Large intestine (tissue), 3 donors: Measurements from ENCODE around the gene FERMT3. TPM values are rescaled to one million over a fixed set of nuclear protein-coding genes. Genes with fewer than 3 reads are reported as not detected.

Experiments
- DNase-seq, 2 donors: peaks; one replicate each; pipeline versions ENCODE4 v3.0.0 to v3.0.0-alpha.2; 2013
- H3K27ac ChIP-seq: one replicate; pipeline ENCODE4 v1.5.1; 2013; ENCODE audit warnings: low read length
- H3K27me3 ChIP-seq: 2 replicates; pipeline ENCODE4 v1.6.1; 2013; ENCODE audit warnings: low read length; ENCODE audit not compliant: control insufficient read depth, insufficient read depth
- H3K36me3 ChIP-seq: 2 replicates; pipeline ENCODE4 v1.6.1; 2013; ENCODE audit warnings: low read length; ENCODE audit not compliant: control insufficient read depth, insufficient read depth
- H3K4me1 ChIP-seq: one replicate; pipeline ENCODE4 v1.6.1; 2013; ENCODE audit warnings: low read length; ENCODE audit not compliant: control insufficient read depth, insufficient read depth
- H3K4me3 ChIP-seq: one replicate; pipeline ENCODE4 v1.5.1; 2013; ENCODE audit warnings: low read length
- H3K9me3 ChIP-seq: one replicate; pipeline ENCODE4 v1.6.1; 2013; ENCODE audit warnings: mild to moderate bottlenecking, low read depth, low read length, moderate library complexity; ENCODE audit not compliant: control insufficient read depth
- WGBS: methylation state at CpG from one replicate; pipeline ENCODE4 v1.1.5; 2013; ENCODE audit warnings: low lambda C conversion rate; ENCODE audit not compliant: insufficient coverage; 5-methylcytosine and 5-hydroxymethylcytosine counted together
- polyA plus RNA-seq: library from polyadenylated mRNA; unstranded; fragments of 120-200 nt; gene quantifications from one replicate; pipeline ENCODE4 v1.2.1, GENCODE V29; 2013

The FERMT3 gene
- polyA plus RNA-seq, 1 donor, result 28.5 TPM

GRCh38 chr11:64234647-64235379 lies 28.3 kb downstream of the FERMT3 start:
- peak; percentile 43 to 74 for DNase-seq
- Histone ChIP-seq H3K9me3 (no peaks in the 10 kb centered on the region), H3K27ac (no peak overlapping the region), H3K4me3 (peak overlapping the region; percentile 71), H3K4me1 (peaks cover 47% of the 10 kb centered on the region), H3K36me3 (peaks cover 21% of the 10 kb centered on the region), H3K27me3 (no peaks in the 10 kb centered on the region)
- WGBS, result no CpG with 5 or more reads among the region's 80 CpGs

DNA sequence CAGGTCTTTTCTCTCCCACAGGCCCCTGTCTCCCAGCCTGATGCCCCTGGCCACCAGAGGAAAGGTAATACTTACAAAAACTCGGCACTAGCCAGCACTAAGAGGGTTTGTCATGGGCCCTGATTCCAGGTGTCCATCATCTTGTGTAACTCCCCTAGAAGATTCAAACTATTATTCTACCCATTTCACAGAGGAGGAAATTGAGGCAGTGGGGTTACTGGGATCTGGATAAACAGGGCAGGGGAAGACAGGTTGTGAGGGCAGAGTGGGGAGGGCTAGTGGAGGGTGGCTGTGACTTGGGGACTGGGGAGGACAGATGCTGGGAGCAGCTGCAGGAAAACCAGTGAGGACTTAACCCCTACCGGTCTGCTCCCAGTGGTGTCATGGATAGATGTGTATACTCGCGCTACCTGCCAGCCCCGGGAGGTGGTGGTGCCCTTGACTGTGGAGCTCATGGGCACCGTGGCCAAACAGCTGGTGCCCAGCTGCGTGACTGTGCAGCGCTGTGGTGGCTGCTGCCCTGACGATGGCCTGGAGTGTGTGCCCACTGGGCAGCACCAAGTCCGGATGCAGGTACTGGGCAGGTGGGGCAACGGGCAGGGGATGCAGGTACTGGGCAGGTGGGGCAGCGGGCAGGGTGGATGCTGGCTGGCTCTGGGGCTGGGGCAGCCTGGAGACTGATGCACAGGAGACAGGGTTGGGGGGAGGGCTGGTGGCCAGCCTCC lies 29.1 kb downstream of the FERMT3 start:
- Histone ChIP-seq H3K4me1 (peaks cover 53% of the 10 kb centered on the region), H3K4me3 (peak overlapping the region; percentile 71), H3K36me3 (peaks cover 21% of the 10 kb centered on the region), H3K27ac (no peak overlapping the region), H3K27me3 (no peaks in the 10 kb centered on the region), H3K9me3 (no peaks in the 10 kb centered on the region)
- no CpG with 5 or more reads among the region's 12 CpGs for WGBS
- no peak for DNase-seq

- H3K36me3 ChIP-seq, result peaks cover 21% of the 10 kb centered on the region
- no peaks in the 10 kb centered on the region for H3K9me3 ChIP-seq
- H3K27ac ChIP-seq, result peak overlapping the region; percentile 35
- DNase-seq, result peak; percentile 72 to 85
- H3K27me3 ChIP-seq, result no peaks in the 10 kb centered on the region
- WGBS, result no CpG with 5 or more reads among the region's 12 CpGs
- peaks cover 44% of the 10 kb centered on the region for H3K4me1 ChIP-seq
- H3K4me3 ChIP-seq, result no peak overlapping the region
Observed at GRCh38 chr11:64237484-64237951, 31.0 kb downstream of the FERMT3 start.

GRCh38 chr11:64238076-64238475 lies 31.6 kb downstream of the FERMT3 start:
- no CpG with 5 or more reads among the region's 9 CpGs for WGBS
- Histone ChIP-seq H3K4me1 (peaks cover 46% of the 10 kb centered on the region), H3K27me3 (no peaks in the 10 kb centered on the region), H3K36me3 (peaks cover 24% of the 10 kb centered on the region), H3K27ac (peak overlapping the region; percentile 1), H3K9me3 (no peaks in the 10 kb centered on the region), H3K4me3 (no peak overlapping the region)
- no peak for DNase-seq

GRCh38 chr11:64238999-64239398 lies 32.5 kb downstream of the FERMT3 start:
- WGBS, result no CpG with 5 or more reads among the region's 5 CpGs
- Histone ChIP-seq H3K36me3 (peaks cover 33% of the 10 kb centered on the region), H3K9me3 (no peaks in the 10 kb centered on the region), H3K4me1 (peaks cover 48% of the 10 kb centered on the region), H3K27me3 (no peaks in the 10 kb centered on the region), H3K27ac (peak overlapping the region; percentile 14), H3K4me3 (no peak overlapping the region)
- no peak for DNase-seq

DNA sequence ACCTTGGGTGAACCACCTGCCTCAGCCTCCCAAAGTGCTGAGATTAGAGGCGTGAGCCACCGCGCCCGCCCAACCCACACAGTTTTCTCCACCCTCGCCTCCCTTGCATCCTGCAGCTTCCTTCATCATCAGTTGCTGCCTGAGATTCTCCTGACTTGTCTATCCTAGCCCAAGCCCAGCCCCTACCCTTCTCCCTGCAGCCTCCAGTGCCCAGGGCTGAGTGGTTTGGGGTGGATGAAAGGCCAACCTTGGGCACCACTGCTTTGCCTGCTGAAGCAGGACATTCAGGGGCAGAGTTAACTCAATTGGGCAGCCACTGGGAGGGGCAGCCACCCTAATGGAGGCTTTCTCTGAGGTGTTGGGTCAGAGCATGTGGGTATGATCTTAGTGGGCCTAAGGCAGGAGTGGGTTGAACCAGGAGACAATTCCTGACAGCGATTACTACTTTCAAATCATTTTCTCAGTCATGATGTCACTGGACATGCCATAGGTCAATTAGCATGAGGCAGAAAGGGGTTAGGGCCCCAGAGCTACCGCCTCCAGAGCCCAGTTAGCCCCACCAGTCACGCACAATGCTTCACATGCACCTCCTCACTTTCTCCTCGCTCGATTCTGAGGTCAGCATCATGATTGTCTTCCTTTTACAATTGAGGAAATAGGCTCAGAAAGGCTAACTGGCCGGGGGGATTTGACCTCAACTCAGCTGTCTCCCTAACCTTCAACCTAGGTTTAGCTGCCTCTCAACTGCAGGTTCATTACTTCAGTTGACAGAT lies 33.3 kb downstream of the FERMT3 start:
- no peak for DNase-seq
- peak overlapping the region; percentile 100 for H3K27ac ChIP-seq
- H3K4me3 ChIP-seq, result peak overlapping the region; percentile 95
- H3K27me3 ChIP-seq, result no peaks in the 10 kb centered on the region
- H3K4me1 ChIP-seq, result peaks cover 50% of the 10 kb centered on the region
- H3K9me3 ChIP-seq, result no peaks in the 10 kb centered on the region
- 83% methylated on average over 1 of the region's 11 CpGs for WGBS
- H3K36me3 ChIP-seq, result peaks cover 37% of the 10 kb centered on the region

GRCh38 chr11:64240435-64241240 lies 34.1 kb downstream of the FERMT3 start, which contains the start of gene FKBP2:
FKBP2 (plus strand) TSS chr11:64241095; CDS start chr11:64242388, 1,293 bp downstream.
- no peaks in the 10 kb centered on the region for H3K27me3 ChIP-seq
- H3K36me3 ChIP-seq, result peaks cover 37% of the 10 kb centered on the region
- peaks cover 48% of the 10 kb centered on the region for H3K4me1 ChIP-seq
- H3K27ac ChIP-seq, result peak within 1 kb of the TSS; percentile 100
- peak within 1 kb of the TSS; percentile 95 for H3K4me3 ChIP-seq
- no CpG with 5 or more reads among the region's 58 CpGs for WGBS
- DNase-seq, result peak; percentile 98 to 99
- no peaks in the 10 kb centered on the region for H3K9me3 ChIP-seq

DNA sequence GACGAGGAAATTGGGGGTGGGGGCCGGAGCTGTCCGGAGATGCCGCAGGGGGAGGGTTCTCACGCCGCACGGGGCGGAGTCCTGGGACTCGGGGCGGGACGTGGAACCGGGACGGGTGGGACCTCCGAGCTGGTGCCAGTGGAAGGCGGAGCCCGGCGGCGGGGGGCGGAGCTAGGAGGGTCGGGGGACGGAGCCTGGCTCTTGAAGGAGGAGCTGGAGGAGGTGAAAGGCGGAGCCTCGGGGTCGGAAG lies 34.6 kb downstream of the FERMT3 start:
- peak in 1 of 2 donors; percentile 100 for DNase-seq
- H3K36me3 ChIP-seq, result peaks cover 33% of the 10 kb centered on the region
- H3K4me1 ChIP-seq, result peaks cover 44% of the 10 kb centered on the region
- H3K27me3 ChIP-seq, result no peaks in the 10 kb centered on the region
- WGBS, result no CpG with 5 or more reads among the region's 24 CpGs
- peak overlapping the region; percentile 100 for H3K27ac ChIP-seq
- H3K4me3 ChIP-seq, result peak overlapping the region; percentile 95
- H3K9me3 ChIP-seq, result no peaks in the 10 kb centered on the region

- WGBS, result no CpG with 5 or more reads among the region's 63 CpGs
- peak overlapping the region; percentile 95 for H3K4me3 ChIP-seq
- H3K27ac ChIP-seq, result peak overlapping the region; percentile 100
- peaks cover 33% of the 10 kb centered on the region for H3K36me3 ChIP-seq
- H3K9me3 ChIP-seq, result no peaks in the 10 kb centered on the region
- peaks cover 42% of the 10 kb centered on the region for H3K4me1 ChIP-seq
- DNase-seq, result peak; percentile 82 to 100
- H3K27me3 ChIP-seq, result no peaks in the 10 kb centered on the region
Observed at GRCh38 chr11:64241491-64242374, 35.2 kb downstream of the FERMT3 start.
